A549 (cell line): ENCODE measurements around the gene RPL27. TPM values are rescaled to one million over a fixed set of nuclear protein-coding genes. Genes with fewer than 3 reads are reported as not detected.
"Not testable (repeated sequence)": the region's sequence is repeated elsewhere in the genome, so short reads cannot be mapped to it uniquely, and the experiment has no call there.

ENCODE experiments used
- ATAC-seq, 2 experiments: fragments of 200-7000 bp in 1 of 2; fragments of >200 bp in 1 of 2; cut with Nextera tagmentation in 1 of 2; cut with Tn5 transposase in 1 of 2; 3 replicates each; pipeline versions ENCODE4 v1.8.0 to v1.9.1; 2018 to 2020; ENCODE audit warnings: mild to moderate bottlenecking in 1 of 2, moderate library complexity in 1 of 2
- CTCF ChIA-PET: fragments of 300-600 bp; sonication (Branson Sonifier 250); formaldehyde crosslinking; extraction: SDS; loops from one replicate; lab custom pipeline; 2021; ENCODE audit warnings: antibody characterized with exemption, inconsistent platforms; lab: Yijun Ruan, JAX
- POLR2A ChIA-PET: fragments of 350-600 bp; formaldehyde crosslinking; extraction: SDS; loops from one replicate; lab custom pipeline; 2021; ENCODE audit warnings: antibody characterized with exemption, inconsistent platforms; lab: Yijun Ruan, JAX
- DNase-seq, 2 experiments: peaks; one replicate each; pipeline versions ENCODE4 v3.0.0 to v3.0.0-alpha.2; 2011 to 2016; ENCODE audit warnings: low read depth in 1 of 2, low spot score in 1 of 2
- FAIRE-seq: peaks from 2 replicates; lab custom pipeline; 2011; peaks lifted over from hg19 to GRCh38; lab: Jason Lieb, UNC
- H3K27ac ChIP-seq, 2 experiments: fragments of >200 bp; sonication (Bioruptor Twin); formaldehyde crosslinking; 3 replicates each; pipeline ENCODE4 v1.5.1; 2016 to 2017
- H3K4me1 ChIP-seq: fragments of >200 bp; sonication (Bioruptor Twin); formaldehyde crosslinking; 3 replicates; pipeline ENCODE4 v1.6.1; 2016
- H3K4me2 ChIP-seq: fragments of >200 bp; sonication (Bioruptor Twin); formaldehyde crosslinking; 3 replicates; pipeline ENCODE4 v1.6.1; 2016
- H3K4me3 ChIP-seq: fragments of >200 bp; sonication (Bioruptor Twin); formaldehyde crosslinking; 3 replicates; pipeline ENCODE4 v1.5.1; 2016
- H3K9me3 ChIP-seq: fragments of >200 bp; sonication (Bioruptor Twin); formaldehyde crosslinking; 3 replicates; pipeline ENCODE4 v1.6.1; 2016
- BCL3 ChIP-seq: fragments of >200 bp; sonication (Bioruptor Twin); formaldehyde crosslinking; IDR thresholded peaks from 3 replicates; pipeline ENCODE4 v1.6.1; 2016
- EHF ChIP-seq: fragments of 250-450 bp; sonication (Bioruptor Pico); IDR thresholded peaks from 2 replicates; pipeline ENCODE4 v1.5.0; 2020; ENCODE audit warnings: mild to moderate bottlenecking
- FOSB ChIP-seq: fragments of 250-450 bp; sonication (Bioruptor Pico); IDR thresholded peaks from 2 replicates; pipeline ENCODE4 v1.5.0; 2020; ENCODE audit warnings: mild to moderate bottlenecking, moderate library complexity
- FOSL2 ChIP-seq, 2 experiments: fragments of 450-650 bp in 1 of 2; fragments of >200 bp in 1 of 2; sonication (Bioruptor Twin) in 1 of 2; formaldehyde crosslinking; IDR thresholded peaks; 2 replicates each; pipeline versions ENCODE4 v1.5.0 to v1.6.1; 2016 to 2020; ENCODE audit warnings: mild to moderate bottlenecking in 1 of 2, moderate library complexity in 1 of 2
- FOXS1 ChIP-seq: fragments of 250-450 bp; sonication (Bioruptor Pico); IDR thresholded peaks from 2 replicates; pipeline ENCODE4 v1.5.0; 2020; ENCODE audit warnings: mild to moderate bottlenecking, moderate library complexity
- GATA3 ChIP-seq: IDR thresholded peaks from 2 replicates; pipeline ENCODE4 v1.6.1; 2012; ENCODE audit warnings: borderline replicate concordance
- HDAC2 ChIP-seq: fragments of 200-600 bp; sonication (generic); IDR thresholded peaks from 2 replicates; pipeline ENCODE4 v1.6.1; 2016
- HOXA7 ChIP-seq: fragments of 250-450 bp; sonication (Bioruptor Pico); IDR thresholded peaks from 2 replicates; pipeline ENCODE4 v1.5.0; 2020; ENCODE audit warnings: mild to moderate bottlenecking, moderate library complexity
- HOXB13 ChIP-seq: fragments of 250-450 bp; sonication (Bioruptor Pico); IDR thresholded peaks from 2 replicates; pipeline ENCODE4 v1.5.0; 2020; ENCODE audit warnings: low read depth, mild to moderate bottlenecking, moderate library complexity
- JUN ChIP-seq, 2 experiments: fragments of >200 bp; sonication (Bioruptor Twin); formaldehyde crosslinking; IDR thresholded peaks; 2 replicates in 1 of 2; 3 replicates in 1 of 2; pipeline ENCODE4 v1.6.1; 2016 to 2017
- MAFK ChIP-seq: fragments of 450-650 bp; IDR thresholded peaks from 2 replicates; pipeline ENCODE4 v1.6.1; 2014; ENCODE audit not compliant: partially characterized antibody
- NR3C1 ChIP-seq: fragments of >200 bp; sonication (Bioruptor Twin); formaldehyde crosslinking; IDR thresholded peaks from 3 replicates; pipeline ENCODE4 v1.6.1; 2017
- PBX3 ChIP-seq: IDR thresholded peaks from 2 replicates; pipeline ENCODE4 v1.6.1; 2012
- PHF8 ChIP-seq: fragments of 200-600 bp; sonication (generic); IDR thresholded peaks from 2 replicates; pipeline ENCODE4 v1.6.1; 2016; ENCODE audit warnings: low read depth, mild to moderate bottlenecking, antibody characterized with exemption, moderate library complexity, borderline replicate concordance
- POLR2A ChIP-seq: IDR thresholded peaks from 2 replicates; pipeline ENCODE4 v1.6.1; 2012; ENCODE audit warnings: mild to moderate bottlenecking, low read length
- POLR2AphosphoS2 ChIP-seq: conservative IDR thresholded peaks from 2 replicates; pipeline ENCODE4 v1.6.1; 2012; ENCODE audit warnings: low read length, improper control_type of control experiment, inconsistent platforms
- RCOR1 ChIP-seq: fragments of 150-350 bp; IDR thresholded peaks from 2 replicates; pipeline ENCODE4 v1.6.1; 2014; ENCODE audit warnings: antibody characterized with exemption, low read length, low read depth
- RNF2 ChIP-seq: fragments of 200-600 bp; sonication (generic); IDR thresholded peaks from 2 replicates; pipeline ENCODE4 v1.6.1; 2016; ENCODE audit warnings: low read depth, mild to moderate bottlenecking, antibody characterized with exemption, moderate library complexity, borderline replicate concordance
- SMC3 ChIP-seq: fragments of >200 bp; sonication (Bioruptor Twin); formaldehyde crosslinking; IDR thresholded peaks from 3 replicates; pipeline ENCODE4 v1.6.1; 2018; ENCODE audit warnings: inconsistent platforms
- SREBF2 ChIP-seq: fragments of 450-650 bp; IDR thresholded peaks from 2 replicates; pipeline ENCODE4 v1.6.1; 2014; ENCODE audit warnings: mild to moderate bottlenecking, moderate library complexity
- TFCP2L1 ChIP-seq: fragments of 250-450 bp; sonication (Bioruptor Pico); IDR thresholded peaks from 2 replicates; pipeline ENCODE4 v1.5.0; 2021; ENCODE audit warnings: mild to moderate bottlenecking
- ZC3H11A ChIP-seq: fragments of 450-650 bp; IDR thresholded peaks from 2 replicates; pipeline ENCODE4 v1.6.1; 2014; ENCODE audit warnings: antibody characterized with exemption, mild to moderate bottlenecking
- ZNF302 ChIP-seq: fragments of 250-450 bp; sonication (Bioruptor Pico); IDR thresholded peaks from 2 replicates; pipeline ENCODE4 v1.9.0; 2021; ENCODE audit warnings: inconsistent platforms, mild to moderate bottlenecking, moderate library complexity
- ZSCAN20 ChIP-seq: fragments of 250-450 bp; sonication (Bioruptor Pico); IDR thresholded peaks from 2 replicates; pipeline ENCODE4 v1.8.0; 2022; ENCODE audit warnings: mild to moderate bottlenecking, moderate library complexity
- WGBS: methylation state at CpG from one replicate; pipeline ENCODE4 v1.1.6; 2017; ENCODE audit errors: missing lambda C conversion rate; 5-methylcytosine and 5-hydroxymethylcytosine counted together
- polyA plus RNA-seq, 4 experiments: library from polyadenylated mRNA; depleted of rRNA in 3 of 4; stranded (reverse); fragments of >200 nt; fragmentation: RNase III in 1 of 4; extraction: RNeasy Plus Mini Kit Qiagen cat#74134 plus additional on column Dnase treatment in 1 of 4; gene quantifications; 2 replicates in 3 of 4; 3 replicates in 1 of 4; pipeline ENCODE4 v1.2.3, GENCODE V29; 2011 to 2017
- TF ChIP-seq, protein P1 (sequence below): IDR thresholded peaks from 2 replicates; pipeline ENCODE4 v1.6.1; 2012

The RPL27 gene
- polyA plus RNA-seq, 2 of the 4 experiments (the other 2 are of a cell fraction), result 2,894 to 5,746 TPM

- Histone ChIP-seq H3K4me1 (peaks cover 51% of the 10 kb centered on the region), H3K27ac (peak overlapping the region in 1 of 2 experiments; percentile 27; a peak in 2 of 6 replicates), H3K4me2 (peak overlapping the region; percentile 94)
- ATAC-seq, H3K4me3 ChIP-seq, H3K9me3 ChIP-seq, DNase-seq, FAIRE-seq: not testable (repeated sequence)
- ChIA-PET POLR2A (interaction anchor here (0.9 to 1.1 kb wide), 2 partner anchors 12 to 20 kb away, joined by 3 to 4 read pairs; no protein-coding TSS in a partner anchor), CTCF (interaction anchor here (0.7 to 1.4 kb wide), 6 partner anchors 10 to 157 kb away, joined by 3 to 4 read pairs (median 3); partner anchors contain the start of genes AOC2 and PTGES3L)
- 88% methylated on average over 13 of the region's 13 CpGs for WGBS
- 0 out of 2 replicates have a peak, but pooled peaks have one; percentile 51 for TF ChIP-seq HOXA7 (CRISPR knock-in tag)
Measured at GRCh38 chr17:43000894-43001293, 2.7 kb downstream of the RPL27 start.

DNA sequence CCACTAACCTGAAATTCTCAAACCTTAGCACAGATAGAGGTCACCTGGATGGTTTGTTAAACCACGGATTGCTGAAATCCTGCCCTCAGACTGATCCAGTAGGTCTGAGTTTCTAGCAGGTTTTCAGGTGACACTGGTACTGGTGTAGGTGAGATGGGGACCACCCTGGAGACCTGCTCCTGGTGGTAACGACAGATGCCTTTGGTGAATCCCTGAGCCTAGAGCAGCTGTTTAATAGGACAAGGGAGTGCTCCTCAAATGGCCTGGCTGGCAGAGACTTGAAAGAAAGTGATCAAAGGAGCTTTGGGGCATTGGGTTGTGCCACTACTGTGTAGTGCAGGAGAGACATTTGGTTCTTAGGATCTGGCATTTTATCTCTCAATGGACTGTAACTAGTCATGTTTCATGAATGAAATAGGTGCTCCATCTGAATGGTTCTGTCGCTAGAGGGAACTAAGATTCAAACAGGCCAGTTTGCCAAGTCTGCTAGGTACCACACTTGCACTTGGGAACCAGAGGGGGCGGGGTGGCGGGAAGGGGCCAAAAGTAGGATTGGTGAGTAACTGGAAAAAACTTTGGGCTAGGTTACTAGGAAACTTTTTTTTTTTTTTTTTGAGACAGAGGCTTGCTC lies 5.4 kb downstream of the RPL27 start:
- H3K4me3 ChIP-seq, result no peak overlapping the region
- POLR2A ChIA-PET, result interaction anchor here (1.3 kb wide), 1 partner anchor 21 kb away, joined by 4 read pairs; no protein-coding TSS in a partner anchor
- peak in 1 of 2 experiments; percentile 80 for DNase-seq
- peak; percentile 47 to 68 for ATAC-seq
- 0 out of 6 replicates have a peak overlapping the region, but pooled peaks of 1 of the 2 experiments have one; percentile 5 for H3K27ac ChIP-seq
- H3K9me3 ChIP-seq, result no peaks in the 10 kb centered on the region
- CTCF ChIA-PET, result interaction anchor here (1.4 to 2.0 kb wide), 2 partner anchors 17 to 161 kb away, joined by 3 to 7 read pairs; no protein-coding TSS in a partner anchor
- TF ChIP-seq NR3C1 (no peak), HOXA7 (CRISPR knock-in tag) (0 out of 2 replicates have a peak, but pooled peaks have one; percentile 41), JUN (IDR thresholded peaks at IDR 0.05) (no peak; a peak in 1 of 5 replicates), TFCP2L1 (CRISPR knock-in tag) (peak; percentile 75; the same call in 1 of the 2 replicates), PBX3 (peak; percentile 6; the same call in 1 of the 2 replicates), POLR2AphosphoS2 (peak; percentile 50), FOSB (CRISPR knock-in tag) (peak; percentile 93)
- TF ChIP-seq, protein P1, sequence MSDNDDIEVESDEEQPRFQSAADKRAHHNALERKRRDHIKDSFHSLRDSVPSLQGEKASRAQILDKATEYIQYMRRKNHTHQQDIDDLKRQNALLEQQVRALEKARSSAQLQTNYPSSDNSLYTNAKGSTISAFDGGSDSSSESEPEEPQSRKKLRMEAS, result 0 out of 2 replicates have a peak, but pooled peaks have one; percentile 13
- TF ChIP-seq, all 56 proteins: peak for 6
- Histone ChIP-seq H3K4me1 (peaks cover 50% of the 10 kb centered on the region), H3K4me2 (no peak overlapping the region)
- 78% methylated on average over 5 of the region's 5 CpGs for WGBS
- FAIRE-seq, result no peak

DNA sequence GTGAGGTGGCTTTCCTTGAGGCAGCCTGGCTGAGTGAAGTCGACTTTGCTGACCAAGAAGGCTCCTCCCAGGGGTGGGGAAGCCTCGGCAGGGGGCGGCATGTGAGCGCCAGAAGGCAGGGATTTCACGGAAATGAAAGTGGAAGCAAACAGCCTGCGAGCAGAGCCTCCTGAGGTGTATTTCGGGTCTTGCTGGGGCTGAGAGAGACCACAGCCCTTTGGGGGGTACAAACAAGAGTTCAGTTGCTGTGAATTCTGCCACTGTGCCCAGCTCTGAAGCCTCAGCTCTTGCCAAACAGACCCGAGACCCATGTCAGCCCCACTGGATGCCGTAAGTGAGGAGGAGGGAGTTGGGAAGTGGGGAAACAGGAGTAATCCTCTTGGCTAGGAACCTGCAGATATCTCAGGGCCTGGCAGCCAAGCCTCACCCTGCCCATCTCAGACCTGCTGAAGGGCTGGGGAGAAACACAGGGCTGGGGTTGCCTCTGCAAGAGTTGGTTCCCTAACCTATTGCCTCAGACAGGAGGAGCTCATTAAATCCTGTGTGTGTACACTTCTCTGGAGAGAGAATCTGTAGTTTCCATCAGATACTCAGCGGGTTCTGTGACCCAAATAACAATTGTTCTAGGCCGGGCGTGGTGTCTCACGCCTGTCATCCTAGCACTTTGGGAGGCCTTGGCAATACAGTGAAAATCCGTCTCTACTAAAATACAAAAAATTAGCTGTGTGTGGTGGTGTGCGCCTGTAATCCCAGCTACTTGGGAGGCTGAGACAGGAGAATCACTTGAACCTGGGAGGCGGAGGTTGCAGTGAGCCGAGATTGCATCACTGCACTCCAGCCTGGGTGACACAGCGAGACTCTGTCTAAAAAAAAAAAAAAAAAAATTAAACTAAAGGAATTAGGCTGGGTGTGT lies 8.7 kb downstream of the RPL27 start, which contains the start of gene IFI35:
Gene IFI35 (plus strand): TSS at position 146 of the 913 bp plus-strand sequence. CDS start 164 bp downstream, at position 310.
- WGBS, result 44% methylated on average over 18 of the region's 18 CpGs
- peak; percentile 80 to 85 for DNase-seq
- ATAC-seq, result peak; percentile 82 to 84
- ChIA-PET CTCF (interaction anchor here (0.8 to 1.6 kb wide), 8 partner anchors 10 to 216 kb away, joined by 3 to 13 read pairs (median 3); partner anchors contain the start of gene RND2), POLR2A (interaction anchor here (1.0 to 1.9 kb wide), 4 partner anchors 9 to 309 kb away, joined by 3 to 44 read pairs (median 4); partner anchors contain the start of gene RPL27)
- Histone ChIP-seq H3K4me1 (peaks cover 32% of the 10 kb centered on the region; the same call in 2 of the 3 replicates), H3K4me2 (peak within 1 kb of the TSS; percentile 85), H3K9me3 (no peaks in the 10 kb centered on the region), H3K4me3 (peak within 1 kb of the TSS; percentile 44), H3K27ac (peak within 1 kb of the TSS; percentile 83 to 92)
- no peak for FAIRE-seq
- no peak for TF ChIP-seq GATA3
- no peak for TF ChIP-seq PBX3
- TF ChIP-seq SMC3, result no peak
- TF ChIP-seq RNF2, result no peak
- TF ChIP-seq, protein P1, result peak; percentile 64
- TF ChIP-seq SREBF2, result no peak
- TF ChIP-seq FOSL2 (IDR thresholded peaks at IDR 0.05), result no peak
- no peak for TF ChIP-seq FOSL2 (CRISPR knock-in tag; IDR thresholded peaks at IDR 0.05)
- peak; percentile 68; the same call in 1 of the 2 replicates for TF ChIP-seq PHF8
- TF ChIP-seq ZNF302 (CRISPR knock-in tag), result no peak
- TF ChIP-seq HOXA7 (CRISPR knock-in tag), result no peak
- no peak for TF ChIP-seq HOXB13
- TF ChIP-seq ZSCAN20, result no peak
- TF ChIP-seq FOXS1 (CRISPR knock-in tag), result no peak
- no peak for TF ChIP-seq BCL3
- no peak for TF ChIP-seq ZC3H11A
- TF ChIP-seq HDAC2, result no peak
- TF ChIP-seq POLR2A, result peak; percentile 41; the same call in 1 of the 2 replicates
- TF ChIP-seq JUN (IDR thresholded peaks at IDR 0.05), result peak; percentile 11 to 58; a peak in 1 of 5 replicates
- peak; percentile 22 for TF ChIP-seq MAFK
- TF ChIP-seq RCOR1, result no peak
- TF ChIP-seq EHF (CRISPR knock-in tag), result no peak; the same call in 1 of the 2 replicates
